GM10266 (cell line): ENCODE measurements around the gene CORO2B.
"Not testable (repeated sequence)": the region's sequence is repeated elsewhere in the genome, so short reads cannot be mapped to it uniquely, and the experiment has no call there.

Source experiments
- DNase-seq: peaks from one replicate; pipeline ENCODE4 v3.0.0; 2012; ENCODE audit errors: extremely low spot score
- TF ChIP-seq, protein P1 (sequence below): IDR thresholded peaks from 2 replicates; pipeline ENCODE4 v1.5.1; 2012; ENCODE audit warnings: mild to moderate bottlenecking, low read depth; ENCODE audit not compliant: control insufficient read depth, insufficient read depth; ENCODE audit errors: missing control alignments

CORO2B gene

DNA sequence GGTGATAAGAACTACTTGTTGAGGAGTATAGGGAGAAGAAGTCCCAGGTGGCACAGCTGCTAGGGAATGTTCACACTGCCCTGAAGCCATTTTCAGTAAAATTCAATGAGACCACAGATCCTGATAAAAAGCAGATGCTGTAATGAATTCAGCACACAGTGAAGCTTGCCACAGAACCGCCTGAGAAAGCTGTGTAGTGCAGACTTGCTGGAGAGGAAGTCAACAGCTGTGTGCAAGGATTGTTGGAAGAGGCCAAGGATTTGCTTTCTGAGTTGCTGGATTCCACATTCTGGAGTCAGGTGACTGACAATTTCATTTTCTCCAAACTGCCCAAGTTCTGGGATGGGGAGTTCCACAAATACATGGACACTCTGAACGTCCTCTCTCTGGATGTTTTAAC is 171.0 kb downstream of the CORO2B start:
- DNase-seq, result no peak
- TF ChIP-seq, protein P1, sequence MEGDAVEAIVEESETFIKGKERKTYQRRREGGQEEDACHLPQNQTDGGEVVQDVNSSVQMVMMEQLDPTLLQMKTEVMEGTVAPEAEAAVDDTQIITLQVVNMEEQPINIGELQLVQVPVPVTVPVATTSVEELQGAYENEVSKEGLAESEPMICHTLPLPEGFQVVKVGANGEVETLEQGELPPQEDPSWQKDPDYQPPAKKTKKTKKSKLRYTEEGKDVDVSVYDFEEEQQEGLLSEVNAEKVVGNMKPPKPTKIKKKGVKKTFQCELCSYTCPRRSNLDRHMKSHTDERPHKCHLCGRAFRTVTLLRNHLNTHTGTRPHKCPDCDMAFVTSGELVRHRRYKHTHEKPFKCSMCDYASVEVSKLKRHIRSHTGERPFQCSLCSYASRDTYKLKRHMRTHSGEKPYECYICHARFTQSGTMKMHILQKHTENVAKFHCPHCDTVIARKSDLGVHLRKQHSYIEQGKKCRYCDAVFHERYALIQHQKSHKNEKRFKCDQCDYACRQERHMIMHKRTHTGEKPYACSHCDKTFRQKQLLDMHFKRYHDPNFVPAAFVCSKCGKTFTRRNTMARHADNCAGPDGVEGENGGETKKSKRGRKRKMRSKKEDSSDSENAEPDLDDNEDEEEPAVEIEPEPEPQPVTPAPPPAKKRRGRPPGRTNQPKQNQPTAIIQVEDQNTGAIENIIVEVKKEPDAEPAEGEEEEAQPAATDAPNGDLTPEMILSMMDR, result no peak

DNA sequence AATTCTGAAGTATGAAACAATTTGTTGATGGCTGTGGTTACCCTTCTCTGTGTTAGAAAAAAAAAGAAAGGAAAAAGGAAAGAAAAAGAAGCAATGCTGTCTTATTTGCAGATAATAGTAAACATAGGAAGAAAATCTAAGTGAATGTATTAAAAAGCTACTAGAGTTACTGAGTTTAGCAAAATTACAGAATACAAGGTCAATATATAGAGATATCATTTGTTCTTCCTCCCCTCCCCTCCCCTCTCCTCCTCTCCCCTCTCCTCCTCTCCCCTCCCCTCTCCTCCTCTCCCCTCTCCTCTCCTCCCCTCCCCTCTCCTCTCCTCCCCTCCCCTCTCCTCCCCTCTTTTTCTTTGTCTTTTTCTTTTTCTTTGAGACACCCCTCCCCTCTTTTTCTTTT is 172.8 kb downstream of the CORO2B start:
- TF ChIP-seq, protein P1, result no peak
- DNase-seq, result no peak

DNA sequence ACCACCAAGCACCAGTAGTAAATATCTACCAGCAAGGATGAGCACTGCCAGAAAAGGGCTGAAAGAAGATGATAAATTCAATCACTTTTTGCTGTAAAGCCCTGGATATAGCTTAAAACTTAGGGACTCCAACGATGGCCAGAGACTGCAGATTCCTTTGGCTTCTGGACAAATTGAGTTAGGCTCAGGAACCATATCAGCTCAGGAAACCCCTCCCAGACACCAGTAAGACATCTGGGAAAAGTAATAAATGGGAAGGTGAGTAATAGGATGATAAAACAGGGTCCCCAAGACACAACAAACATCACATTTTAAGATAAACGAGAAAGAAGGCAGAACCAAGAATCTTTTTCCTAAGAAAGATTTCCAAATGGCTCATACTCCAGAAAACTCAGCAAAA is 176.9 kb downstream of the CORO2B start:
- TF ChIP-seq, protein P1, result no peak
- DNase-seq, result no peak

DNA sequence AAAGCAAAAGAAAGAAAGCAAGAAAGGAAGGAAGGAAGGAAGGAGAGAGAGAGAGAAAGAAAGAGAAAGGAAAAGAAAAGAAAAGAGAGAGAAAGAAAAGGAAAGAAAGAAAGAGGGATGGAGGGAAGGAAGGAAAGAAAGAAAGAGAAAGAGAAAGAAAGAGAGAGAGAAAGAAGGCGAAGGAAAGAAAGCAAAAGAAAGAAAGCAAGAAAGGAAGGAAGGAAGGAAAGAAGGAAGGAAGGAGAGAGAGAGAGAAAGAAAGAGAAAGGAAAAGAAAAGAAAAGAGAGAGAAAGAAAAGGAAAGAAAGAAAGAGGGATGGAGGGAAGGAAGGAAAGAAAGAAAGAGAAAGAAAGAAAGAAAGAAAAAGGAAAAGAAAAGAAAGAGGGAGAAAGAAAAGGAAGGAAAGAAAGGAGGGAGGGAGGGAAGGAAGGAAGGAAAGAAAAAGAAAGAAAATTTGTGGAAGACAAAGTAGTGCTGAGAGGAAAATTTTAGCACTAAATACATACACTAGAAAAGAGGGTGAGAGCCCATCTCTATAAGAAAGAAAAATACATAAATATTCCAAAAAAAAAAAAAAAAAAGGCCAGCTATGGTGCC is 181.3 kb downstream of the CORO2B start:
- DNase-seq, result not testable (repeated sequence)

DNA sequence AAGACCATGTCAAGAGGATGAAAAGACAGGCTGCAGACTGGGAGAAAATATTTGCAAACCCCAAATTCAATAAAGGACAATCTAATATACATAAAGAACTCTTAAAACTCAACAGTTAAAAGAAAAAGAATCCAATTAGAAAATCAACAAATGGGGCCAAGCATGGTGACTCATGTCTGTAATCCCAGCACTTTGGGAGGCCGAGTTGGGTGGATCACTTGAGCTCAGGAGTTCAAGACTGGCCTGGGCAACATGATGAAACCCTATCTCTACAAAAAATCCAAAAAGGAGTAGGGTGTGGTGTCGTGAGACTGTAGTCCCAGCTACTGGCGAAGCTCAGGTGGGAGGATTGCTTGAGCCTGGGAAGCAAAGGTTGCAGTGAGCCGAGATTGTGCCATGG is 184.3 kb downstream of the CORO2B start:
- DNase-seq, result no peak
- TF ChIP-seq, protein P1, result no peak

DNA sequence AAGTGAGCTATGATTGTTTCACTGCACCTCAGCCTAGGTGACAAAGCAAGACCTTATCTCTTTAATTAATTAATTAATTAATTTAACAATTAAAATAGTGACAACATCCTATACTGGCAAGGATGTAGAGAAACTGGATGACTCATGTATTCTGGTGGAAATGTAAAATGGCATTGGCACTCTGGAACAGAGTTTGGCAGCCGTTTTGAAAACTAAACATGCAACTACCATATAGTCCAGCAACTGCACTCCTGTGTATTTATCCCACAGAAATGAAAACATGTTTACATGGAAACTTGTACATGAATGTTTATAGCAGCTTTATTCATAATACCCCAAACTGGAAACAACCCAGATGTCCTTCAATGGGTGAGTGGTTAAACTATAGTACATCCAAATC is 185.3 kb downstream of the CORO2B start:
- TF ChIP-seq, protein P1, result no peak
- DNase-seq, result no peak

DNA sequence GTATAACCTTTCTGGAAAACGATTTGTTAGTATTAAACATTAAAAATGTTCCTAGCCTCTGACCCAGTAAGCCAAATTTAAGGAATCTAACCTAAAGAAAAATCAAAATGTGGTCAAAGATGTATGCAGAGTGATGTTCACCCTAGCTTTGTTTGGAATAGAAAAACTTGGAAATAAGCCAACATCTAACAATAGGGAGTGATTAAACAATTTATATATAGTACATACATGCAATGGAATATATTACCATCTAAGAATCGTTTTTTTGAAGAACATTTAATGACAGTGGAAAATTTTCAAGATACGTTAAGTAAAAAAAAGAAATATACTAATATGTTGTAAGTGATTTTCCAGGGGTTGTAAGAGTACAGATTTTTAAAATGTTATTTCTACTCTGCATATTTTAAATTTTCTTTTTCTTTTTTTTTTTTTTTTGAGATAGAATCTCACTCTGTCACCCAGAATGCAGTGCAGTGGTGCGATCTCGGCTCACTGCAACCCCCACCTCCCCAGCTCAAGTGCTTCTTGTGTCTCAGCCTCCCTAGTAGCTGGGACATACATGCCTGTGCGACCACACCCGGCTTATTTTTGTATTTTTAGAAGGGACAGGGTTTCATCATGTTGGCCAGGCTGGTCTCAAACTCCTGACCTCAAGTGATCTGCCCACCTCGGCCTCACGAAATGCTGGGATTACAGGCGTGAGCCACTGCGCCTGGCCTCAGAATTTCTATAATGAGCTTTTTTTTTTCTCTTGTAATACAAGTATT is 187.0 kb downstream of the CORO2B start:
- TF ChIP-seq, protein P1, result no peak
- DNase-seq, result no peak
